Tibial nerve (tissue), 4 donors: ENCODE data around the gene TRABD2B.

Experiments
- EP300 ChIP-seq, 2 donors: sonication (generic); formaldehyde crosslinking; IDR thresholded peaks; one replicate each; pipeline ENCODE4 v1.6.1; 2017; ENCODE audit warnings: antibody characterized with exemption in 2 of 2, mild to moderate bottlenecking in 1 of 2
- POLR2A ChIP-seq, 2 donors: fragments of 450-650 bp; IDR thresholded peaks; one replicate each; pipeline ENCODE4 v1.6.1; 2017; ENCODE audit warnings: antibody characterized with exemption in 2 of 2, mild to moderate bottlenecking in 2 of 2, moderate library complexity in 2 of 2
- TF ChIP-seq, protein P1 (sequence below), 5 experiments: fragments of 200-600 bp in 3 of 5; fragments of 450-650 bp in 2 of 5; sonication (generic) in 3 of 5; IDR thresholded peaks; one replicate each; pipeline ENCODE4 v1.5.1; 2016 to 2019; ENCODE audit warnings: antibody characterized with exemption in 5 of 5, mild to moderate bottlenecking in 3 of 5, moderate library complexity in 2 of 5

DNA sequence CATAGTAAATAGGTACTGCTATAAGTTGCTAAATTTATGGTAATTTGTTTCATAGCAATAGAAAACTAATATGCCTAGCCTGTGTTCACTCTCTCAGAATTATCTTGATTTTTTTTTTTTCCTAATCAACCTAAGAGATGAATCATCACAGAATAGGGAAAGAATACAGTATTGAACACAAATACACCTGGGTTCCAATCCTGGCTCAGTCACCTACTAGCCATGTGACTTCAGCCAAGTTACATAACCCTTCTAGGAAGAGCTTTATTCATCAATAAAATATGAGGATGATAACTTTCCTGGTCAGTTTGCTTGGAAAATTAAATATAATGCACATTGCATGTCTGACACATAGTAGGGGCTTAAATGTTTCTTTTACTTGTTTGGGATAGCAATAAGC is 279.8 kb downstream of the TRABD2B start:
- TF ChIP-seq, protein P1, sequence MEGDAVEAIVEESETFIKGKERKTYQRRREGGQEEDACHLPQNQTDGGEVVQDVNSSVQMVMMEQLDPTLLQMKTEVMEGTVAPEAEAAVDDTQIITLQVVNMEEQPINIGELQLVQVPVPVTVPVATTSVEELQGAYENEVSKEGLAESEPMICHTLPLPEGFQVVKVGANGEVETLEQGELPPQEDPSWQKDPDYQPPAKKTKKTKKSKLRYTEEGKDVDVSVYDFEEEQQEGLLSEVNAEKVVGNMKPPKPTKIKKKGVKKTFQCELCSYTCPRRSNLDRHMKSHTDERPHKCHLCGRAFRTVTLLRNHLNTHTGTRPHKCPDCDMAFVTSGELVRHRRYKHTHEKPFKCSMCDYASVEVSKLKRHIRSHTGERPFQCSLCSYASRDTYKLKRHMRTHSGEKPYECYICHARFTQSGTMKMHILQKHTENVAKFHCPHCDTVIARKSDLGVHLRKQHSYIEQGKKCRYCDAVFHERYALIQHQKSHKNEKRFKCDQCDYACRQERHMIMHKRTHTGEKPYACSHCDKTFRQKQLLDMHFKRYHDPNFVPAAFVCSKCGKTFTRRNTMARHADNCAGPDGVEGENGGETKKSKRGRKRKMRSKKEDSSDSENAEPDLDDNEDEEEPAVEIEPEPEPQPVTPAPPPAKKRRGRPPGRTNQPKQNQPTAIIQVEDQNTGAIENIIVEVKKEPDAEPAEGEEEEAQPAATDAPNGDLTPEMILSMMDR (IDR thresholded peaks at IDR 0.05): no peak
- TF ChIP-seq EP300 (IDR thresholded peaks at IDR 0.05) (no peak), POLR2A (IDR thresholded peaks at IDR 0.05) (no peak)
